CD4-positive, alpha-beta T cell treated with Interleukin-6 for 4 hours (primary cell): ENCODE data around the gene PLCD3.

ENCODE experiments used
- DNase-seq: peaks from one replicate; pipeline ENCODE4 v3.0.0-alpha.2; 2020; ENCODE audit warnings: mixed read lengths

The PLCD3 gene

DNA sequence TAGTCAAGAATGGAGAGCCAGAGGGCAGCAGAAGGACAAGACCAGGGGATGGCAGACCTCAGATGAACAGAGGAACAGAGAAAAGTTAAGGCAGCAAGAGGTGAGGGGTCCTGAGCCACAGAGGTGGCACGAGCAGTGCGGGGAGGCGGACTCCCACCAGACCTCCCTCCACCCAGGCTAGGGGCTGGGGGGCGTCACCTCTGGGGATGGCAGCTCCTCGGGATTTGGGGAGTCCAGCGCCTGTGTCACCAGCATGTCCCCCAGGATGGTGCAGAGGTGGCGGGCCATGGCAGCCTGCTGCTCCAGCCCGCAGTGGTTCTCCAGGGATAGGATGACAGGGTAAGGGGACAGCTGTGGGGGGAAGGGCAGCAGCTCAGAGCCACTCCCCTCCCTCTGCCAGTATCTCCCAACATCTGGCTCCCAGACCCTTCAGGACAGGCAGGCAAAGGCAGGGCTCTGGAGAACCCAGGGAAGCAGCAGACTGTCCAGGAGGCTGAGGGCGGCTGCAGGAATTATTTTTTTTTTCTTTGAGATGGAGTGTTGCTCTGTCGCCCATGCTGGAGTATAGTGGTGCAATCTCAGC lies 15.8 kb downstream of the PLCD3 start:
- DNase-seq: no peak

GRCh38 chr17:45115871-45116270 lies 16.4 kb downstream of the PLCD3 start:
- no peak for DNase-seq

- DNase-seq: no peak
These were observed 17.2 kb downstream of the PLCD3 start for GRCh38 chr17:45115015-45115625.

GRCh38 chr17:45114117-45114932 lies 18.0 kb downstream of the PLCD3 start:
- no peak for DNase-seq

DNA sequence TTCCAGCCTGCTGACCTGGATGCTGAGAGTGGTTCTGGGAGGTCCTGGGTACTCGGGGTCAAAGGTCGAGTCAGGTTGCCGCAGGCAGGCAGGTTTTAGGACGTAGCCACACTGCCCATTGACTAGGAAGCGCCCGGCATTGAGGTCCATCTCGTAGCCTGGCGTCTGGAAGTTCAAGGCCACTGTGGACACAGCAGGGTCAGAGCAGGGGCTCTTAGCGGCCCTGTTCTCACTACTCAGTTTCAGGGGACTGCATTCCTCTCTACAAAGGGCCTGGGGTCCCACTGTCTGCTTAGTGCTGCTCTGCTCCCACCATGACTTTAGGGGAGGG lies 18.9 kb downstream of the PLCD3 start:
- no peak for DNase-seq

GRCh38 chr17:45112559-45113423 lies 19.5 kb downstream of the PLCD3 start:
- DNase-seq: no peak

DNA sequence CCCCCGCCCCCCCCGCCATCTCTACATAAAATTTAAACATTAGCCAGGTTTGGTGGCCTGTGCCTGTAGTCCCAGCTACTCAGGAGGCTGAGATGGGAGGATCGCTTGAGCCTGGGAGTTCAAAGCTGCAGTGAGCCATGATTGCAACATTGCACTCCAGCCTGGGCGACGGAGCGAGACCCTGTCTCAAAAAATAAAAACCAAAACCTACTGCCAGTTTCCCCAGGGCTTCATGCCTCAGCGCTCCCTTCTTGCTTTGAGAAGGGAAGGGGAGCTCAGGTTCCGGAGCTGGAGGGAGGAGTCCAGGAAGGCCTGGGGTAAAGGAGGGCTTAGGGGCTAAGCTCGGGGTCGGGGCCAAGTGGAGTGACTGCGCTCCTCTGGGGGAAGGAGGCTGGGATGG lies 20.5 kb downstream of the PLCD3 start:
- no peak for DNase-seq

GRCh38 chr17:45110676-45111611 lies 21.4 kb downstream of the PLCD3 start:
- no peak for DNase-seq

DNA sequence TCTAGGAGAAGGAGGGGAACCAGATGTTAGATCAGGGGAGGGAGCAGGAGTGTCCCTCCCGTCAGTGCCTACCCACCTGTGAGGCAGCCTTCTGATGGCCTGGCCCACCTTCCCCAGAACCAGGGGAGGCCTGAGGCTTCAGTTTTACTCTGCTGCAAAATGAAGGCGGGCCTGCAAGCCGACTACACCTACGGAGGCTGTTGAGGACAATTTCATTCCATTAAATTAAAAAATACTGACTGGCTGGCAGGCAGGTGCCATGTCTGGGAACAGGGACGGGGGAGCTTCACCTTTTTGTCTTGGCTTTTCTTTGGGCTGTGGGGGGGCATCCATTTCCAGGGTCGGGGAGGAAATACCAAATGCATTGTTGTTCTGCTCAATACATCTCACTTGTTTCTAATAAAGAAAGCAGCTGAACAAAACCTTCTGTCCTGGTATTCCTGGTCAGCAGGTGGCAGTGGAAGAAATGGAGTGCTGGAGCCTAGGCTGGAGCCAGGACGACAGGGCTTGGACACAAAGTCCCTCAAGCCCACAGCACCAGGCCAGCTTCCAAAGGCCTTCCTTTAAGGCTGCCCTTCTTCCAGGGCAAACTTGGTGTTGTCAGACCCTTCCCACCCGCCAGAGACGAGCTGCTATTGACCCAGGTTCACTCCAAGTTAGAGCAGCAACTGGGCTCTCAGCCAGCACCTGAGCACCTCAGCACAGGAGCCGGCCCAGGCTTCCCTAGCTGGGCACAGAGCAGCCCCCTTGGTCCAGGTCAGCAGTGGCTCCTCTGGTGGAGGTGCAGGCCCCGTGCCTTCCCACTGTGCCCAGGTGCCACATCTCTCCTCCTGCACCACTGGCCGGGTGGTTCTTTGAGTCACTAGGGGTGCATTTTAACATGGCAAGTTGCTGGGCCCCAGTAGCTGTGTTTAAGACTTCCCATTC lies 23.5 kb downstream of the PLCD3 start:
- DNase-seq: no peak

- no peak for DNase-seq
These were observed 24.3 kb downstream of the PLCD3 start for GRCh38 chr17:45108051-45108450.

DNA sequence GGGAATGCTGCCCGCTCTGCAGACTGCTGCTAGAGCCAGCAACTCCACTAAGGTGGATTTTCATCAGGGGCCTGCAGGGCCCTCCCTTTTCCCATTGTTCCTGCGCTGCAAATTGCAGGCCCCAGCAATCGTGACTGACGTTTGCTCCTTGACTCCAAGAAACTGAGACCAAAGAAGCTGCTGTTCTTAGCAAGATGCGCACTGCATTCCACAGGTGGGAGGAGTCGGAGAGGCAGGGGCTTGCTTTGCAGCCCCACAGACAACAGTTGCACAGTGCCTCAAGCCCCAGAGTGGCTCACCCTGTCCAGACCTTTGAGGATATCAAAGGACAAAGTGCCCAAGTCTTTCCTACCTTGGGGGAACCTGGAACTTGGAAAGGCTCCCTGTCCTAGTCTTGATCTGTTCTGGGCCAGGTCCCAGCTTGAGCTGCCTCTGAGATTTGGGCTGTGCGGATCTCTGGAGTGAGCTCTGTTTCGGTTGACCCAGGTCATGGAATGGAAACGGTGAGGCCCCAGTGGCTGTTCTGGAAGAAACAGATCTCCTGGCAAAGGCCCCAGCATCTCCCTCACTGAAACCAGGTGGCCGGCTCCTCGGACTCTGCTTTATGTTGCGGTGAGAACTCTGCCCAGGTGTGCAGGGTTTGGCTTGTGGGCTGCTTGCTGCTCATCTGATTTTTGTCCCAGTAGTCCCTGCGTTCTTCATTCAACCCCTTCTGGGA lies 24.9 kb downstream of the PLCD3 start:
- no peak for DNase-seq

- no peak for DNase-seq
These were observed 25.7 kb downstream of the PLCD3 start for GRCh38 chr17:45106582-45106981.

DNA sequence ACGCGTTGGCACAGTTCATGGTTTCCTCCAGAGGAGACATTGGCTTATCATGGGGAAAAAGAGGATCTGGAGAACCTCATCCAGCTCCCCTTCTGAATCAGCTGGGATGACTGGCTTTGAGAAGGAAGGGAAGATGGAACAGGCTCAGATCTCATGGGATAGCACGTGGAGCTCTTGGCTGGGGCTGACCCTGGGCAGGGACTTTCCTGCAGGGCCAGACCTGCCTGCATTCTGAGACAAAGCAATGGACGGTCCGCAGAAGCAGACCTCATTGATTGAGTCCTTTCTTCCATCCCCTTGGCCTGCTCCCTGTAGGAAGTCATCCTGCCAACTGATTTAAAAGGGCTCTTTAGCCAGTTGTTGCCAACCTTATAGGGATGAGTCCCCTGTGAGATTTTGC lies 26.2 kb downstream of the PLCD3 start:
- DNase-seq: no peak

GRCh38 chr17:45104907-45105624 lies 27.2 kb downstream of the PLCD3 start:
- DNase-seq: no peak

DNA sequence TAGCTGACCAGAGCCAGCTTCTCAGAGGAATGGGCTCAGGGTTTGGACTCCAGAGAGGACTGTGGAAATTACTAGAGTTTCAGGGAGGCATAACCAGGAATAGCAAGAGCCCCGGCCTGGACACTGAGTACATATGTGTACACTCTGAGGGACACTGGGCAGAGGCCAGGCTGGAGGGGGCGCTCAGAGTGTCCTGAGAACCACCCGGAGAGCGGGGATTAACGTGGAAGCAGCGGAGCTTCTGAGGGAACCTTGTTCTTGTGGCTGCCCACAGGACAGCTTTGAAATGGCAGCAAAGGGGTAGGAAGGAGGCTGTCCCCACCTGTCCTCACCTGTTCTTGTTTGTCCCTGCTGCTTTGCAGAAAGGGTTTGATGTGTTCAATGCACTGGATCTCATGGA lies 27.8 kb downstream of the PLCD3 start:
- no peak for DNase-seq

- no peak for DNase-seq
These were observed 28.3 kb downstream of the PLCD3 start for GRCh38 chr17:45104029-45104428.

DNA sequence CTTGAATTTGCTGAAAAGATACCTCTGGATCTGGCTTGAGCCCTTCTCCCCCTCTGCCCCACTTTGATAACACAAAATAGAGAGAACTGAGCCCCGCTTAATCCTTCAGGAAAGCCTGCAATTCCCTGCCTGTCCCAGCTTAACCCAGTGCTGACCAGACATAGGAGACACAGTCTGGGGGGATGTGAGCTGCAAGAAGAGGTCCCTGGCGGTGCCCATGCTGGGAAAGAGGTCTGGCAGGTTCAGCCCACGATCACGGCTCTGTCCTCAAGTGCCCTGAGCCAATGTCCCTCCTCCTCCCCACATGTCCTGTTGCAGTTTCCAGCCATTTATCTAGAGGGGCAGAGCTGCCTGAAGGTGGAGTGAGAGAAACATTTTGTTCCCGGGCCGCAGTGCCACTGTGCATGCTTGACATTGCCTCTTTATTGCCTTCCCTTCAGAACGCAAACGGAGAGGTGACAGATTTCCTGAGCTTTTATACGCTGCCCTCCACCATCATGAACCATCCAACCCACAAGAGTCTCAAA lies 29.0 kb downstream of the PLCD3 start:
- no peak for DNase-seq

- DNase-seq: no peak
These were observed 29.5 kb downstream of the PLCD3 start for GRCh38 chr17:45102856-45103255.
